H9 (cell line): Measurements from ENCODE around the gene APRT. TPM values are rescaled to one million over a fixed set of nuclear protein-coding genes. Genes with fewer than 3 reads are reported as not detected.
A peak's percentile ranks its signal among the peaks of the same experiment; 100 is the strongest.

Source experiments
- DNase-seq: peaks from one replicate; pipeline ENCODE4 v3.0.0-alpha.2; 2017
- H2AFZ ChIP-seq: one replicate; pipeline ENCODE4 v1.6.1; 2013; ENCODE audit warnings: mild to moderate bottlenecking, low read length, control low read depth, moderate library complexity
- H2AK5ac ChIP-seq: 2 replicates; pipeline ENCODE4 v1.6.1; 2013; ENCODE audit warnings: low read length, control low read depth, mixed read lengths; ENCODE audit not compliant: insufficient read length
- H2BK120ac ChIP-seq: one replicate; pipeline ENCODE4 v1.6.1; 2013; ENCODE audit warnings: low read depth, mild to moderate bottlenecking, low read length, control low read depth, inconsistent platforms; ENCODE audit not compliant: poor library complexity, severe bottlenecking
- H2BK12ac ChIP-seq: 2 replicates; pipeline ENCODE4 v1.6.1; 2013; ENCODE audit warnings: low read length, control low read depth, mixed read lengths, low read depth; ENCODE audit not compliant: insufficient read length
- H2BK15ac ChIP-seq: 2 replicates; pipeline ENCODE4 v1.6.1; 2013; ENCODE audit warnings: low read depth, low read length, control low read depth
- H2BK20ac ChIP-seq: one replicate; pipeline ENCODE4 v1.6.1; 2013; ENCODE audit warnings: low read depth, mild to moderate bottlenecking, low read length, control low read depth, inconsistent platforms; ENCODE audit not compliant: poor library complexity, severe bottlenecking
- H2BK5ac ChIP-seq: 2 replicates; pipeline ENCODE4 v1.6.1; 2013; ENCODE audit warnings: low read length, control low read depth, mixed read lengths; ENCODE audit not compliant: insufficient read length
- H3K14ac ChIP-seq: 2 replicates; pipeline ENCODE4 v1.6.1; 2013; ENCODE audit warnings: low read length, control low read depth; ENCODE audit not compliant: insufficient read depth
- H3K18ac ChIP-seq: 2 replicates; pipeline ENCODE4 v1.6.1; 2013; ENCODE audit warnings: low read depth, mild to moderate bottlenecking, mixed read lengths, low read length, control low read depth; ENCODE audit not compliant: insufficient read length
- H3K23ac ChIP-seq: 2 replicates; pipeline ENCODE4 v1.6.1; 2013; ENCODE audit warnings: low read length, control low read depth, mixed read lengths, low read depth; ENCODE audit not compliant: insufficient read length
- H3K23me2 ChIP-seq: 2 replicates; pipeline ENCODE4 v1.6.1; 2013; ENCODE audit warnings: low read depth, mild to moderate bottlenecking, mixed read lengths, low read length, control low read depth; ENCODE audit not compliant: insufficient read length, poor library complexity, severe bottlenecking
- H3K27ac ChIP-seq: 2 replicates; pipeline ENCODE4 v1.5.1; 2013; ENCODE audit warnings: low read length, control low read depth, mixed read lengths, low read depth; ENCODE audit not compliant: insufficient read length
- H3K27me3 ChIP-seq: 2 replicates; pipeline ENCODE4 v1.6.1; 2013; ENCODE audit warnings: low read length, control low read depth, inconsistent platforms; ENCODE audit not compliant: insufficient read depth
- H3K4ac ChIP-seq: 2 replicates; pipeline ENCODE4 v1.6.1; 2013; ENCODE audit warnings: low read depth, mild to moderate bottlenecking, control low read depth, inconsistent platforms, low read length, moderate library complexity
- H3K4me1 ChIP-seq: 2 replicates; pipeline ENCODE4 v1.6.1; 2013; ENCODE audit warnings: low read length, control low read depth, inconsistent platforms; ENCODE audit not compliant: insufficient read depth
- H3K4me2 ChIP-seq: 2 replicates; pipeline ENCODE4 v1.6.1; 2013; ENCODE audit warnings: low read length, control low read depth, mixed read lengths; ENCODE audit not compliant: insufficient read length, insufficient read depth
- H3K56ac ChIP-seq: 2 replicates; pipeline ENCODE4 v1.6.1; 2013; ENCODE audit warnings: low read depth, mild to moderate bottlenecking, mixed read lengths, low read length, control low read depth; ENCODE audit not compliant: insufficient read length
- H3K79me1 ChIP-seq: 2 replicates; pipeline ENCODE4 v1.6.1; 2013; ENCODE audit warnings: low read depth, mild to moderate bottlenecking, moderate library complexity, low read length, control low read depth, inconsistent platforms; ENCODE audit not compliant: insufficient read depth, poor library complexity, severe bottlenecking
- H3K79me2 ChIP-seq: 2 replicates; pipeline ENCODE4 v1.6.1; 2013; ENCODE audit warnings: low read length, control low read depth, inconsistent platforms; ENCODE audit not compliant: insufficient read depth
- H3K9ac ChIP-seq: 2 replicates; pipeline ENCODE4 v1.6.1; 2013; ENCODE audit warnings: low read length, control low read depth, mixed read lengths; ENCODE audit not compliant: insufficient read length; ENCODE audit errors: extremely low read depth
- H3K9me3 ChIP-seq: one replicate; pipeline ENCODE4 v1.6.1; 2013; ENCODE audit warnings: low read depth, low read length, inconsistent platforms; ENCODE audit not compliant: control insufficient read depth
- H3T11ph ChIP-seq: one replicate; pipeline ENCODE4 v1.6.1; 2013; ENCODE audit warnings: mild to moderate bottlenecking, low read length, control low read depth, inconsistent platforms
- H4K20me1 ChIP-seq: one replicate; pipeline ENCODE4 v1.6.1; 2013; ENCODE audit not compliant: control insufficient read depth, insufficient read length, insufficient read depth
- H4K5ac ChIP-seq: 2 replicates; pipeline ENCODE4 v1.6.1; 2013; ENCODE audit warnings: low read depth, mild to moderate bottlenecking, mixed read lengths, low read length, control low read depth; ENCODE audit not compliant: insufficient read length
- H4K8ac ChIP-seq: replicated peaks from 2 replicates; pipeline ENCODE4 v1.6.1; 2013; ENCODE audit warnings: low read length, control low read depth, mixed read lengths, low read depth; ENCODE audit not compliant: insufficient read length
- H4K91ac ChIP-seq: 2 replicates; pipeline ENCODE4 v1.6.1; 2013; ENCODE audit warnings: low read depth, mild to moderate bottlenecking, moderate library complexity, mixed read lengths, low read length, control low read depth; ENCODE audit not compliant: insufficient read length
- H3K27ac Mint-ChIP-seq, 3 experiments: 2 replicates in 2 of 3; 3 replicates in 1 of 3; pipeline ENCODE4 v1.8.0; 2020 to 2021; ENCODE audit warnings: mixed read lengths in 3 of 3, mild to moderate bottlenecking in 1 of 3, moderate library complexity in 1 of 3
- H3K27me3 Mint-ChIP-seq: 2 replicates; pipeline ENCODE4 v1.8.0; 2021; ENCODE audit warnings: low read depth, mild to moderate bottlenecking, moderate library complexity, mixed read lengths
- H3K36me3 Mint-ChIP-seq, 3 experiments: 2 replicates in 2 of 3; 3 replicates in 1 of 3; pipeline ENCODE4 v1.8.0; 2020 to 2021; ENCODE audit warnings: low read depth in 3 of 3, mixed read lengths in 3 of 3; ENCODE audit not compliant: insufficient read depth in 1 of 3
- H3K4me1 Mint-ChIP-seq, 2 experiments: 2 replicates each; pipeline ENCODE4 v1.8.0; 2020; ENCODE audit warnings: mixed read lengths in 2 of 2
- H3K4me3 Mint-ChIP-seq, 2 experiments: 2 replicates in 1 of 2; 3 replicates in 1 of 2; pipeline ENCODE4 v1.8.0; 2020 to 2021; ENCODE audit warnings: mild to moderate bottlenecking in 2 of 2, mixed read lengths in 2 of 2, moderate library complexity in 1 of 2
- H3K9me3 Mint-ChIP-seq, 2 experiments: 2 replicates in 1 of 2; 3 replicates in 1 of 2; pipeline ENCODE4 v1.8.0; 2020; ENCODE audit warnings: mild to moderate bottlenecking in 2 of 2, mixed read lengths in 2 of 2, moderate library complexity in 1 of 2
- WGBS: extraction: QIAGEN DNeasy Blood & Tissue Kit; methylation state at CpG from one replicate; pipeline ENCODE4 v1.1.7; 2013; ENCODE audit warnings: missing lambda C conversion rate, low lambda C conversion rate, mixed read lengths; ENCODE audit not compliant: insufficient read length; ENCODE audit errors: extremely low coverage; 5-methylcytosine and 5-hydroxymethylcytosine counted together
- total RNA-seq: library from RNA; stranded (reverse); gene quantifications from 2 replicates; pipeline ENCODE4 v1.2.1, GENCODE V29; 2021
- TF ChIP-seq, protein P1 (sequence below): fragments of 200-600 bp; sonication (generic); conservative IDR thresholded peaks from 3 replicates; pipeline ENCODE4 v1.8.0; 2021; ENCODE audit warnings: antibody characterized with exemption, mild to moderate bottlenecking

Gene APRT
- total RNA-seq, 1 experiment from 2014 or later = 246 TPM

DNA sequence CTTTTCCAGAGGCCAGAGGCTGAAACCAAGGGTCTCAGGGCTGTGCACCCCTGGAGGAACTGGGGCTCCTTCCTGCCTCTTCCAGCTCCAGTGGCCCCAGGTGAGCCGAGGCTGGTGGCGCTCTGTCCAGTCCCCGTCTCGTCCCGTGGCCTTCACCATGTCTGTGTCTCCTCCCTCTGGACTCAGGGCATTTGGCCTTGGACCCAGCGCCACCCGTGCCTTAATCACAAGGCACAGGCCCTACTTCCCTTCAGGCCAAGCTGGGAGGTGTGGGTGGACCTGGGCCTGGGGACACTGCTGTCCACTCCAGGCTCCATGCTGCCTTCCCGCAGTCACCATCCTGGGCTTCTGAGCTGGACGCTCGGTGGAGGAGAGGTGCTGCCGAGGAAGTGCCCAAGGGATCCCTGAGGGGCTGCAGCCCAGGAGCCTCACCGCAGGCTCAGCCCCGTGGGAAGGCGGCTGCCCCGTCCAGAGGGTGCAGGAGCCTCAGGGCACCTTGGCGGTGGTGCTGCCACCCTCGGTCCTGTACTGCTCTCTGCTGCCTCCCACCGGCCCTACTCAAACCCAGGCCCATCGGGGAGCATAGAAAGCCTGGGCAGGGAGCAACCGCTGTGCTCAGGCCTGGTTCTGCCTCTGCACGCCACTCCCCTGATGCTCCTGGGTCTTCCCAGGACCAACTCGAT is 9.6 kb upstream of the APRT start:
- H3K14ac ChIP-seq = no peak overlapping the region
- no peak overlapping the region for H2BK5ac ChIP-seq
- H2AK5ac ChIP-seq = no peak overlapping the region
- H3K18ac ChIP-seq = no peak overlapping the region
- no peak overlapping the region for H2BK120ac ChIP-seq
- no peak overlapping the region for H3K23ac ChIP-seq
- H3K79me1 ChIP-seq = no peaks in the 10 kb centered on the region
- H4K5ac ChIP-seq = no peak overlapping the region
- no peak overlapping the region for H3T11ph ChIP-seq
- H3K4me1 ChIP-seq = no peaks in the 10 kb centered on the region
- H3K4me1 Mint-ChIP-seq = no peaks in the 10 kb centered on the region
- no peaks in the 10 kb centered on the region for H4K20me1 ChIP-seq
- no peak overlapping the region for H2BK20ac ChIP-seq
- no peak overlapping the region for H2AFZ ChIP-seq
- H2BK12ac ChIP-seq = no peak overlapping the region
- no peak overlapping the region for H4K8ac ChIP-seq
- H3K79me2 ChIP-seq = no peaks in the 10 kb centered on the region
- no peak overlapping the region for H3K56ac ChIP-seq
- no peak overlapping the region for H2BK15ac ChIP-seq
- no peaks in the 10 kb centered on the region for H3K9me3 Mint-ChIP-seq
- peaks cover 1 to 8% (median 6%) of the 10 kb centered on the region in 3 experiments; a peak in 3 of 7 replicates for H3K36me3 Mint-ChIP-seq
- no peaks in the 10 kb centered on the region for H3K9me3 ChIP-seq
- no peak overlapping the region for H3K4me2 ChIP-seq
- H3K27me3 Mint-ChIP-seq = no peaks in the 10 kb centered on the region
- H4K91ac ChIP-seq = no peak overlapping the region
- H3K27ac Mint-ChIP-seq = no peak overlapping the region
- H3K9ac ChIP-seq = no peak overlapping the region
- H3K27me3 ChIP-seq = no peaks in the 10 kb centered on the region
- no peak overlapping the region for H3K4me3 Mint-ChIP-seq
- TF ChIP-seq, protein P1, sequence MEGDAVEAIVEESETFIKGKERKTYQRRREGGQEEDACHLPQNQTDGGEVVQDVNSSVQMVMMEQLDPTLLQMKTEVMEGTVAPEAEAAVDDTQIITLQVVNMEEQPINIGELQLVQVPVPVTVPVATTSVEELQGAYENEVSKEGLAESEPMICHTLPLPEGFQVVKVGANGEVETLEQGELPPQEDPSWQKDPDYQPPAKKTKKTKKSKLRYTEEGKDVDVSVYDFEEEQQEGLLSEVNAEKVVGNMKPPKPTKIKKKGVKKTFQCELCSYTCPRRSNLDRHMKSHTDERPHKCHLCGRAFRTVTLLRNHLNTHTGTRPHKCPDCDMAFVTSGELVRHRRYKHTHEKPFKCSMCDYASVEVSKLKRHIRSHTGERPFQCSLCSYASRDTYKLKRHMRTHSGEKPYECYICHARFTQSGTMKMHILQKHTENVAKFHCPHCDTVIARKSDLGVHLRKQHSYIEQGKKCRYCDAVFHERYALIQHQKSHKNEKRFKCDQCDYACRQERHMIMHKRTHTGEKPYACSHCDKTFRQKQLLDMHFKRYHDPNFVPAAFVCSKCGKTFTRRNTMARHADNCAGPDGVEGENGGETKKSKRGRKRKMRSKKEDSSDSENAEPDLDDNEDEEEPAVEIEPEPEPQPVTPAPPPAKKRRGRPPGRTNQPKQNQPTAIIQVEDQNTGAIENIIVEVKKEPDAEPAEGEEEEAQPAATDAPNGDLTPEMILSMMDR = peak; percentile 31; the same call in 2 of the 3 replicates
- no CpG with 5 or more reads among the region's 22 CpGs for WGBS
- H3K27ac ChIP-seq = no peak overlapping the region
- H3K23me2 ChIP-seq = no peaks in the 10 kb centered on the region
- DNase-seq = no peak
- H3K4ac ChIP-seq = no peak overlapping the region
